Measurements from ENCODE around the gene DCTN3. TPM values are rescaled to one million over a fixed set of nuclear protein-coding genes. Genes with fewer than 3 reads are reported as not detected.

The DCTN3 gene
- total and polyA plus RNA-seq, 2 of the 4 experiments (the other 2 are of a cell fraction): 122 to 183 TPM

GRCh38 chr9:34665381-34666250 is 45.3 kb upstream of the DCTN3 start:
- POLR2A ChIA-PET (ENCODE audit: unreplicated experiment): no interaction called here
- peak overlapping the region; percentile 97 for H3K4ac ChIP-seq (ENCODE audit: low read depth, low read length)
- TF ChIP-seq POLR2A (IDR thresholded peaks at IDR 0.05; ENCODE audit: low read depth, low read length) (peak; percentile 94), MAZ (IDR thresholded peaks at IDR 0.05; ENCODE audit: borderline replicate concordance, low read depth, low read length) (peak; percentile 95; the same call in 1 of the 2 replicates), CEBPB (IDR thresholded peaks at IDR 0.05; ENCODE audit: low read depth, low read length) (peak; percentile 95), BHLHE40 (IDR thresholded peaks at IDR 0.05; ENCODE audit: low read depth, low read length) (no peak), CHD1 (IDR thresholded peaks at IDR 0.05; ENCODE audit: low read depth, low read length) (0 out of 2 replicates have a peak, but pooled peaks have one; percentile 50)
- H3K4me2 ChIP-seq (ENCODE audit: low read depth, low read length): peak overlapping the region; percentile 96
- in situ Hi-C loops (cut with MboI; ENCODE audit: low sequenced_read_pairs): no loop called here
- DNase-seq (peak; percentile 95), ATAC-seq (ENCODE audit: low read depth) (peak; percentile 91)
- H3K9me1 ChIP-seq (ENCODE audit: insufficient read depth, low read length): peaks cover 10% of the 10 kb centered on the region
- H3K36me3 ChIP-seq (ENCODE audit: control insufficient read depth, insufficient read depth, low read length): peaks cover 3% of the 10 kb centered on the region; the same call in 1 of the 2 replicates
- peak overlapping the region; percentile 97 for H3K14ac ChIP-seq (replicated peaks; ENCODE audit: low read depth, low read length)
- peak overlapping the region; percentile 65 for H2BK120ac ChIP-seq (ENCODE audit: low read depth, low read length)
- H2AFZ ChIP-seq (replicated peaks; ENCODE audit: low read length, poor library complexity): peak overlapping the region; percentile 96
- TSS peak; percentile 56 for BruUV-seq (replicated peaks)
- H2BK15ac ChIP-seq (ENCODE audit: low read depth, low read length): peak overlapping the region; percentile 71; the same call in 1 of the 3 replicates
- H4K8ac ChIP-seq (ENCODE audit: low read depth in 2 of 2, low read length in 2 of 2): peak overlapping the region; percentile 79 to 93
- peak overlapping the region; percentile 98 for H2AK9ac ChIP-seq (replicated peaks; ENCODE audit: low read depth, low read length, poor library complexity)
- peaks cover 9% of the 10 kb centered on the region for H4K20me1 ChIP-seq (ENCODE audit: insufficient read depth, low read length)
- H2AK5ac ChIP-seq (ENCODE audit: low read depth, low read length): peak overlapping the region; percentile 96
- peak overlapping the region; percentile 94 for H3K9ac ChIP-seq (ENCODE audit: low read depth, low read length)
- H4K5ac ChIP-seq (ENCODE audit: low read depth, low read length): peak overlapping the region; percentile 88
- intact Hi-C loops (cut with micrococcal nuclease): no loop called here
- peak overlapping the region; percentile 28 for H2BK20ac ChIP-seq (ENCODE audit: low read depth, low read length)
- peak overlapping the region; percentile 90 for H3K56ac ChIP-seq (ENCODE audit: extremely low read depth, insufficient read depth, low read length)
- no peaks in the 10 kb centered on the region for H3K9me3 ChIP-seq (ENCODE audit: control insufficient read depth, insufficient read depth, low read length)
- H3K4me3 ChIP-seq (ENCODE audit: insufficient read depth, low read depth, low read length): peak overlapping the region; percentile 79
- H3K23ac ChIP-seq (ENCODE audit: low read depth, low read length): peak overlapping the region; percentile 81
- no peaks in the 10 kb centered on the region for H3K4me1 ChIP-seq (ENCODE audit: control insufficient read depth, insufficient read depth, low read length)
- 0% methylated on average over 2 of the region's 55 CpGs; no CpG with 5 or more reads in 1 of the 2 experiments for WGBS, 2 experiments (ENCODE audit: extremely low coverage in 2 of 2, insufficient read length in 1 of 2)
- no peaks in the 10 kb centered on the region for H3K27me3 ChIP-seq (ENCODE audit: control insufficient read depth, insufficient read depth, low read length)
- CTCF ChIA-PET: interaction anchor here (1.1 to 2.4 kb wide), 3 partner anchors 13 to 36 kb away, joined by 3 to 7 read pairs (median 6); partner anchors contain the start of gene IL11RA
- H2BK5ac ChIP-seq (ENCODE audit: low read depth, low read length, poor library complexity, severe bottlenecking): peak overlapping the region; percentile 89
- H3K79me1 ChIP-seq (ENCODE audit: low read depth in 1 of 2, low read length in 2 of 2): peaks cover 31 to 43% of the 10 kb centered on the region in 2 experiments
- peak overlapping the region; percentile 94 for H4K91ac ChIP-seq (ENCODE audit: insufficient read depth, low read depth, low read length)
- dilution Hi-C loops (cut with HindIII; ENCODE audit: low sequenced_read_pairs, unreplicated experiment): no loop called here
- H3K18ac ChIP-seq (ENCODE audit: low read depth, low read length): peak overlapping the region; percentile 80
- peak overlapping the region; percentile 88 for H3K27ac ChIP-seq (ENCODE audit: insufficient read depth, low read length)

Measured in IMR-90 (cell line).